Vagina (tissue), 2 donors: Measurements from ENCODE around the gene TAF11L7.

Experiments used
- CTCF ChIP-seq, 3 experiments: fragments of 450-650 bp in 2 of 3; fragments of 200-600 bp in 1 of 3; sonication (generic) in 1 of 3; IDR thresholded peaks; one replicate each; pipeline ENCODE4 v1.5.1; 2017 to 2019; ENCODE audit warnings: antibody characterized with exemption in 3 of 3, mild to moderate bottlenecking in 2 of 3, moderate library complexity in 2 of 3
- POLR2A ChIP-seq, 2 donors: fragments of 450-650 bp; IDR thresholded peaks; one replicate each; pipeline ENCODE4 v1.6.1; 2017; ENCODE audit warnings: antibody characterized with exemption in 2 of 2, mild to moderate bottlenecking in 2 of 2, moderate library complexity in 2 of 2
- POLR2AphosphoS5 ChIP-seq, 2 donors: sonication (generic); formaldehyde crosslinking; IDR thresholded peaks; one replicate each; pipeline ENCODE4 v1.9.0; 2017; ENCODE audit warnings: antibody characterized with exemption in 2 of 2, mild to moderate bottlenecking in 2 of 2, low read depth in 1 of 2; ENCODE audit not compliant: insufficient read depth in 1 of 2

DNA sequence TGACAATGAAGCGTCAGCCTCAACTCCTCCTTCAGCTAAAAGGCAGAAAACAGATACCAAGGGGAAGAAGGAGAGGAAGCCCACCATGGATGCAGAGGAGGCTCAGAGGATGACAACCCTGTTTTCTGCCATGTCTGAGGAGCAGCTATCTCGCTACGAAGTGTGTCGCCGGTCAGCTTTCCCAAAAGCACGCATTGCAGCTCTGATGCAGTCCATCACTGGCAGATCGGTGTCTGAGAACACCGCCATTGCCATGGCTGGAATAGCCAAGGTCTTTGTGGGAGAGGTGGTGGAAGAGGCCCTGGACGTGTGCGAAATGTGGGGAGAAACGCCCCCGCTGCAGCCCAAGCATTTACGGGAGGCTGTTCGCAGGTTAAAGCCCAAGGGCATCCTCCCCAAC, 19.4 kb upstream of the TAF11L7 start:
- no peak for TF ChIP-seq CTCF (IDR thresholded peaks at IDR 0.05)
- TF ChIP-seq POLR2A (IDR thresholded peaks at IDR 0.05) = no peak
- no peak for TF ChIP-seq POLR2AphosphoS5 (IDR thresholded peaks at IDR 0.05; ENCODE audit: insufficient read depth in 1 of 2, low read depth in 1 of 2)
